GM23338 (cell line): ENCODE measurements around the gene PACSIN1. TPM values are rescaled to one million over a fixed set of nuclear protein-coding genes. Genes with fewer than 3 reads are reported as not detected.

ENCODE experiments used
- ATAC-seq: fragments of 200-7000 bp; cut with Tn5 transposase; 3 replicates; pipeline ENCODE4 v1.9.1; 2020
- DNase-seq: peaks from one replicate; pipeline ENCODE4 v3.0.0-alpha.2; 2015; ENCODE audit warnings: low spot score
- H2AFZ ChIP-seq: fragments of 200-600 bp; sonication (generic); 2 replicates; pipeline ENCODE4 v1.8.0; 2016; ENCODE audit warnings: antibody characterized with exemption, mild to moderate bottlenecking, moderate library complexity
- H3F3A ChIP-seq: fragments of 200-600 bp; sonication (generic); replicated peaks from 2 replicates; pipeline ENCODE4 v1.8.0; 2017; ENCODE audit warnings: antibody characterized with exemption, mixed run types, low read depth
- H3K27ac ChIP-seq: fragments of 200-600 bp; sonication (generic); 2 replicates; pipeline ENCODE4 v1.6.1; 2016; ENCODE audit warnings: low read depth
- H3K27me3 ChIP-seq: fragments of 200-600 bp; sonication (generic); 2 replicates; pipeline ENCODE4 v1.8.0; 2016; ENCODE audit warnings: mild to moderate bottlenecking, mixed run types, moderate library complexity; ENCODE audit not compliant: insufficient read depth
- H3K36me3 ChIP-seq: fragments of 200-600 bp; sonication (generic); 2 replicates; pipeline ENCODE4 v1.8.0; 2016; ENCODE audit warnings: mild to moderate bottlenecking; ENCODE audit not compliant: insufficient read depth
- H3K4me1 ChIP-seq: fragments of 200-600 bp; sonication (generic); 2 replicates; pipeline ENCODE4 v1.8.0; 2016; ENCODE audit warnings: mild to moderate bottlenecking, moderate library complexity; ENCODE audit not compliant: insufficient read depth
- H3K4me2 ChIP-seq: fragments of 200-600 bp; sonication (generic); 2 replicates; pipeline ENCODE4 v1.7.1; 2017; ENCODE audit warnings: mixed run types
- H3K4me3 ChIP-seq: fragments of 200-600 bp; sonication (generic); 2 replicates; pipeline ENCODE4 v1.6.1; 2016; ENCODE audit warnings: mixed run types
- H3K79me2 ChIP-seq: fragments of 200-600 bp; sonication (generic); replicated peaks from 2 replicates; pipeline ENCODE4 v1.8.0; 2017; ENCODE audit warnings: mild to moderate bottlenecking; ENCODE audit not compliant: insufficient read depth
- H3K9me2 ChIP-seq: fragments of 200-600 bp; sonication (generic); 2 replicates; pipeline ENCODE4 v1.8.0; 2017; ENCODE audit not compliant: insufficient read depth
- H4K20me1 ChIP-seq: fragments of 200-600 bp; sonication (generic); replicated peaks from 2 replicates; pipeline ENCODE4 v1.8.0; 2017; ENCODE audit warnings: mild to moderate bottlenecking; ENCODE audit not compliant: insufficient read depth
- H3K27ac Mint-ChIP-seq: 2 replicates; pipeline ENCODE4 v1.8.0; 2020; ENCODE audit warnings: inconsistent platforms, mild to moderate bottlenecking, moderate library complexity, mixed read lengths
- H3K27me3 Mint-ChIP-seq: 3 replicates; pipeline ENCODE4 v1.8.0; 2022; ENCODE audit warnings: low read depth, mild to moderate bottlenecking, moderate library complexity, mixed read lengths, inconsistent platforms; ENCODE audit not compliant: insufficient read depth, poor library complexity
- H3K36me3 Mint-ChIP-seq: 3 replicates; pipeline ENCODE4 v1.8.0; 2021; ENCODE audit warnings: low read depth, mild to moderate bottlenecking, inconsistent platforms, moderate library complexity, mixed read lengths
- H3K4me1 Mint-ChIP-seq: 3 replicates; pipeline ENCODE4 v1.8.0; 2020; ENCODE audit warnings: mild to moderate bottlenecking, inconsistent platforms, mixed read lengths
- H3K4me3 Mint-ChIP-seq: 3 replicates; pipeline ENCODE4 v1.8.0; 2021; ENCODE audit warnings: moderate library complexity, mild to moderate bottlenecking, inconsistent platforms, mixed read lengths
- H3K9me3 Mint-ChIP-seq: 3 replicates; pipeline ENCODE4 v1.8.0; 2020; ENCODE audit warnings: moderate library complexity, mild to moderate bottlenecking, inconsistent platforms, mixed read lengths
- CREB1 ChIP-seq: fragments of 250-450 bp; sonication (Bioruptor Pico); IDR thresholded peaks from 2 replicates; pipeline ENCODE4 v1.5.0; 2020; ENCODE audit warnings: low read depth, mild to moderate bottlenecking, moderate library complexity
- EZH2phosphoT487 ChIP-seq: fragments of 200-600 bp; sonication (generic); IDR thresholded peaks from one replicate; pipeline ENCODE4 v1.8.1; 2018; ENCODE audit warnings: antibody characterized with exemption; ENCODE audit not compliant: unreplicated experiment
- JUNB ChIP-seq: IDR thresholded peaks from one replicate; pipeline ENCODE4 v1.6.1; 2016; ENCODE audit warnings: antibody characterized with exemption; ENCODE audit not compliant: unreplicated experiment
- NANOG ChIP-seq: IDR thresholded peaks from 2 replicates; pipeline ENCODE4 v1.6.1; 2016; ENCODE audit warnings: antibody characterized with exemption, borderline replicate concordance
- REST ChIP-seq: IDR thresholded peaks from one replicate; pipeline ENCODE4 v1.6.1; 2018; ENCODE audit warnings: antibody characterized with exemption; ENCODE audit not compliant: unreplicated experiment
- STAT1 ChIP-seq: IDR thresholded peaks from one replicate; pipeline ENCODE4 v1.6.1; 2016; ENCODE audit warnings: antibody characterized with exemption; ENCODE audit not compliant: unreplicated experiment
- polyA plus RNA-seq: library from polyadenylated mRNA; unstranded; fragments of >200 nt; fragmentation: Nextera tagmentation; extraction: Ambion mirVana; gene quantifications from 2 replicates; pipeline ENCODE4 v1.2.1, GENCODE V29; 2016
- total RNA-seq: library from RNA; depleted of rRNA; stranded (reverse); fragments of >200 nt; shearing (Covaris generic); gene quantifications from 2 replicates; pipeline ENCODE4 v1.2.3, GENCODE V29; 2014
- TF ChIP-seq, protein P1 (sequence below): IDR thresholded peaks from 2 replicates; pipeline ENCODE4 v1.6.1; 2016; ENCODE audit warnings: antibody characterized with exemption

PACSIN1 gene
- total and polyA plus RNA-seq, 2 experiments from 2014 or later: 5.2 to 8.7 TPM

DNA sequence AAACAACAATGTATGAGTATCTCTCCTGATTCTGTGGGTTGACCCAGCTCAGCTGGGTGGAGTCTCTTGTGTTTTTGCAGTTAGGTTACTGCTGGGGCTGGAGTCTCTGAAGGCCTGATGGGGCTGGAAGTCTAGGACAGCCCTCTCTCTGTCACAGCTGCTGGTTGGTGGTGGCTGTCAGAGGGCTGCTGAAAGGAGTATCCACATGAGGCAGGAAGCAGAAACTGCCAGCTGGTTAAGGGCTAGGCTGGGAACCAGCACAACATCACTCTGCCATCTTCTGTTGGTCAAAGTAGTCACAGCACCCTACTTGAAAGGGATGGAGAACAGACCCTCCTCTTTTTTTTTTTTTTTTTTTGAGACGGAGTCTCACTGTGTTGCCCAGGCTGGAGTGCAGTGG lies 10.0 kb upstream of the PACSIN1 start (continued):
- TF ChIP-seq, protein P1, sequence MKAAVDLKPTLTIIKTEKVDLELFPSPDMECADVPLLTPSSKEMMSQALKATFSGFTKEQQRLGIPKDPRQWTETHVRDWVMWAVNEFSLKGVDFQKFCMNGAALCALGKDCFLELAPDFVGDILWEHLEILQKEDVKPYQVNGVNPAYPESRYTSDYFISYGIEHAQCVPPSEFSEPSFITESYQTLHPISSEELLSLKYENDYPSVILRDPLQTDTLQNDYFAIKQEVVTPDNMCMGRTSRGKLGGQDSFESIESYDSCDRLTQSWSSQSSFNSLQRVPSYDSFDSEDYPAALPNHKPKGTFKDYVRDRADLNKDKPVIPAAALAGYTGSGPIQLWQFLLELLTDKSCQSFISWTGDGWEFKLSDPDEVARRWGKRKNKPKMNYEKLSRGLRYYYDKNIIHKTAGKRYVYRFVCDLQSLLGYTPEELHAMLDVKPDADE: no peak
- TF ChIP-seq NANOG: no peak

GRCh38 chr6:34457382-34457741 lies 8.5 kb upstream of the PACSIN1 start:
- H3K36me3 ChIP-seq: no peaks in the 10 kb centered on the region
- no peaks in the 10 kb centered on the region for H3K9me3 Mint-ChIP-seq
- 0 out of 2 replicates have a peak overlapping the region, but pooled peaks have one; percentile 20 for H2AFZ ChIP-seq

DNA sequence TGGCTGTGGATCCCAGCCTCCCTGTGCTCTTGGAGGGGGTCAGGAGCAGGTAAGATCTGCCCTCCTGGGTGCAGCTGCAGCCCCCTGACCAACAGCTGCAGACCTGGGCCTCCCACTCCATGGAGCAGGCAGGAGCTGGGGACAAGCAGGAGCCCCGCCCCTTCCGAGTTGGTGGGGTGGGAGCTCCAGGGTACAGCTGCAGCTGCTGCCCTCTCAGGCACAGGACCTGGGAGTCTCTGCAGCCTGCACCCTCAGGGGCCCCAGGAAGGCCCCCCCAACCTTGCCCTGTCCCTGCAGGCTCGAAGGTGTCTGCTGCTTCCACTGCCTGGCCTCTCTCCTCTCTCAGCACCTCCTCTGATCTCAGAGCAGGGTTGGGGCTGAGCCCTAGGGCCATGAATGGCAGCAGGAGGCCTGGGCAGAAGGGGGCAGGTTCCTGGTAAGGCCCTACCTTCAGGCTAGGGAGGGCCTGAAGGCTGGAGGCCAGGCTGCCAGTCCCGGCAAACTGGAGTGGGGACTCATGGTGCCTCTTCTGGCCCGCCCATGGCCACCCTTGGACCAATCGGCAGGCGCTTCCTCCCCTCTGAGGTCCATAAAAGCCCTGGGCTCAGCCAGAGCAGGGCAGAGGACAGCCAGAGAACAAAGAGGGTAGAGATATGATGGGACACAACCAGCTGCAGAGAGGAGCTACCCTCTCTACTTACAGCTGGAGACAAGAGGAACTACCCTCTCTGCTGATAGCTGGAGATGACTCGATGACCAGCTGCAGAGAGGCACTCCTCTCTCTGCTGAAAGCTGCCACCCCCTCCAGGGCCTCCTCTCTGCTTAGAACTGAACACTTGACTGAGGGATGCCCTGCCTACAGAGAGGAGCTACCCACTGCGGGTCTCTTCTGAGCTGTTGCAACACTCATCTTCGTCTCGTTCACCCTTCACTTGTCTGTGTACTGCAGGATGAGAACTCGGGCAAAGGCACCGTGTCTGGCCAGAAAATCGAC lies 7.8 kb upstream of the PACSIN1 start:
- H3K27me3 ChIP-seq: no peaks in the 10 kb centered on the region
- no peaks in the 10 kb centered on the region; the same call in 2 of the 3 replicates for H3K36me3 Mint-ChIP-seq
- peaks cover 9% of the 10 kb centered on the region for H3K27me3 Mint-ChIP-seq
- ATAC-seq (no peak; the same call in 2 of the 3 replicates), DNase-seq (no peak)
- no peaks in the 10 kb centered on the region for H4K20me1 ChIP-seq
- H3K27ac Mint-ChIP-seq: no peak overlapping the region
- no peak overlapping the region for H3K4me3 ChIP-seq
- H3K4me2 ChIP-seq: no peak overlapping the region
- no peaks in the 10 kb centered on the region for H3K9me3 Mint-ChIP-seq
- H3K27ac ChIP-seq: no peak overlapping the region
- H3K4me1 ChIP-seq: peaks cover 10% of the 10 kb centered on the region; the same call in 1 of the 2 replicates
- peaks cover 16% of the 10 kb centered on the region for H3K4me1 Mint-ChIP-seq
- TF ChIP-seq CREB1 (CRISPR knock-in tag): no peak
- no peak for TF ChIP-seq JUNB
- no peak for TF ChIP-seq REST
- no peak for TF ChIP-seq STAT1
- TF ChIP-seq EZH2phosphoT487: no peak
- TF ChIP-seq, protein P1: no peak
- H3F3A ChIP-seq: no peaks in the 10 kb centered on the region; the same call in 1 of the 2 replicates
- no peaks in the 10 kb centered on the region for H3K79me2 ChIP-seq
- no peaks in the 10 kb centered on the region for H3K36me3 ChIP-seq
- H3K9me2 ChIP-seq: no peaks in the 10 kb centered on the region
- no peak overlapping the region for H2AFZ ChIP-seq
- no peak overlapping the region for H3K4me3 Mint-ChIP-seq

More at GRCh38 chr6:34457382-34457741, 8.5 kb upstream of the PACSIN1 start:
- no peaks in the 10 kb centered on the region for H4K20me1 ChIP-seq
- no peaks in the 10 kb centered on the region for H3K9me2 ChIP-seq
- no peak overlapping the region for H3K27ac Mint-ChIP-seq
- no peak for DNase-seq
- peaks cover 13% of the 10 kb centered on the region for H3K4me1 Mint-ChIP-seq
- H3K36me3 Mint-ChIP-seq: no peaks in the 10 kb centered on the region; the same call in 2 of the 3 replicates
- H3K27me3 Mint-ChIP-seq: peaks cover 9% of the 10 kb centered on the region
- H3K79me2 ChIP-seq: no peaks in the 10 kb centered on the region
- H3K4me1 ChIP-seq: peaks cover 5% of the 10 kb centered on the region; the same call in 1 of the 2 replicates
- no peaks in the 10 kb centered on the region for H3F3A ChIP-seq
- no peak overlapping the region for H3K27ac ChIP-seq
- H3K27me3 ChIP-seq: no peaks in the 10 kb centered on the region
- no peak overlapping the region for H3K4me3 Mint-ChIP-seq
- H3K4me3 ChIP-seq: no peak overlapping the region
- no peak for TF ChIP-seq STAT1
- ATAC-seq: no peak
- H3K4me2 ChIP-seq: no peak overlapping the region
